KMS-11 (cell line): ENCODE results near the gene KCNQ1.

Experiments used
- H2AFZ ChIP-seq: fragments of 200-600 bp; sonication (generic); 2 replicates; pipeline ENCODE4 v1.6.1; 2016; ENCODE audit warnings: antibody characterized with exemption, mixed run types, low read depth
- H3K27ac ChIP-seq: fragments of 200-600 bp; sonication (generic); 2 replicates; pipeline ENCODE4 v1.6.1; 2016; ENCODE audit warnings: mild to moderate bottlenecking, mixed run types
- H3K27me3 ChIP-seq: fragments of 200-600 bp; sonication (generic); 2 replicates; pipeline ENCODE4 v1.6.1; 2017; ENCODE audit warnings: mild to moderate bottlenecking, low read depth, mixed run types, moderate library complexity; ENCODE audit not compliant: insufficient read depth
- H3K36me3 ChIP-seq: fragments of 200-600 bp; sonication (generic); 2 replicates; pipeline ENCODE4 v1.6.1; 2017; ENCODE audit warnings: mild to moderate bottlenecking, mixed run types; ENCODE audit not compliant: insufficient read depth
- H3K4me1 ChIP-seq: fragments of 200-600 bp; sonication (generic); 2 replicates; pipeline ENCODE4 v1.6.1; 2016; ENCODE audit warnings: mild to moderate bottlenecking, low read depth, mixed run types; ENCODE audit not compliant: poor library complexity, severe bottlenecking
- H3K4me2 ChIP-seq: fragments of 200-600 bp; sonication (generic); 2 replicates; pipeline ENCODE4 v1.7.0; 2016; ENCODE audit warnings: mild to moderate bottlenecking, mixed run types
- H3K4me3 ChIP-seq: fragments of 200-600 bp; sonication (generic); IDR thresholded peaks from 2 replicates; pipeline ENCODE4 v1.6.1; 2017; ENCODE audit warnings: low read depth, low read length, mixed read lengths; ENCODE audit not compliant: insufficient read depth
- H3K79me2 ChIP-seq: fragments of 200-600 bp; sonication (generic); 2 replicates; pipeline ENCODE4 v1.6.1; 2016; ENCODE audit warnings: low read depth, mixed run types; ENCODE audit not compliant: insufficient read depth
- H3K9ac ChIP-seq: fragments of 200-600 bp; sonication (generic); 2 replicates; pipeline ENCODE4 v1.6.1; 2016; ENCODE audit warnings: mild to moderate bottlenecking, mixed run types
- H4K20me1 ChIP-seq: fragments of 200-600 bp; sonication (generic); 2 replicates; pipeline ENCODE4 v1.6.1; 2016; ENCODE audit warnings: mild to moderate bottlenecking, mixed run types; ENCODE audit not compliant: insufficient read depth
- TF ChIP-seq, protein P1 (sequence below): fragments of 200-600 bp; sonication (generic); conservative IDR thresholded peaks from 2 replicates; pipeline ENCODE4 v1.6.1; 2017; ENCODE audit warnings: low read depth, mild to moderate bottlenecking, antibody characterized with exemption, low read length, moderate library complexity, mixed read lengths

The KCNQ1 gene

DNA sequence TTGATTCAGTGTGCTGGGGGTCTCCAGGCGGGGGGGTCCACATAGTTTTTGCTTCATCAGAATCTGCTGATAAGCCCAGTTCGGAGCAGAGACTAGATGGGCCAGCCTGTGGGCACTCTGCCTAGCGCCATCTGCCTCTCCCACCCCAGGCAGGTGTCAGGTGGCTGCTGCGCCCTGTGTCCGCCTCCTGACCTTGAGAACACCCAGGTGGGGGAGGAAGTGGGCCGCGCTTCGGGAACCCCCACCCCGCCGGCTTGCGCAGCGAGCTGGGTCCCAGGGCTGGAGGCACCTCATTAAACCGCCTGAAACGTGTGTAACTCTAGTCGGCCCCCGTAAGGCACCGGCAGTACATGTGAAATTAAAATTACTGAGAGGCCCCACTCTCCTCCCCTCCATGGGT, 113.6 kb downstream of the KCNQ1 start:
- H3K36me3 ChIP-seq, result no peaks in the 10 kb centered on the region
- TF ChIP-seq, protein P1, sequence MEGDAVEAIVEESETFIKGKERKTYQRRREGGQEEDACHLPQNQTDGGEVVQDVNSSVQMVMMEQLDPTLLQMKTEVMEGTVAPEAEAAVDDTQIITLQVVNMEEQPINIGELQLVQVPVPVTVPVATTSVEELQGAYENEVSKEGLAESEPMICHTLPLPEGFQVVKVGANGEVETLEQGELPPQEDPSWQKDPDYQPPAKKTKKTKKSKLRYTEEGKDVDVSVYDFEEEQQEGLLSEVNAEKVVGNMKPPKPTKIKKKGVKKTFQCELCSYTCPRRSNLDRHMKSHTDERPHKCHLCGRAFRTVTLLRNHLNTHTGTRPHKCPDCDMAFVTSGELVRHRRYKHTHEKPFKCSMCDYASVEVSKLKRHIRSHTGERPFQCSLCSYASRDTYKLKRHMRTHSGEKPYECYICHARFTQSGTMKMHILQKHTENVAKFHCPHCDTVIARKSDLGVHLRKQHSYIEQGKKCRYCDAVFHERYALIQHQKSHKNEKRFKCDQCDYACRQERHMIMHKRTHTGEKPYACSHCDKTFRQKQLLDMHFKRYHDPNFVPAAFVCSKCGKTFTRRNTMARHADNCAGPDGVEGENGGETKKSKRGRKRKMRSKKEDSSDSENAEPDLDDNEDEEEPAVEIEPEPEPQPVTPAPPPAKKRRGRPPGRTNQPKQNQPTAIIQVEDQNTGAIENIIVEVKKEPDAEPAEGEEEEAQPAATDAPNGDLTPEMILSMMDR, result no peak
- no peak overlapping the region for H3K4me2 ChIP-seq
- H3K27me3 ChIP-seq, result no peaks in the 10 kb centered on the region
- H3K27ac ChIP-seq, result no peak overlapping the region
- no peaks in the 10 kb centered on the region for H4K20me1 ChIP-seq
- H3K79me2 ChIP-seq, result no peaks in the 10 kb centered on the region
- no peak overlapping the region for H3K9ac ChIP-seq
- no peaks in the 10 kb centered on the region for H3K4me1 ChIP-seq
- H3K4me3 ChIP-seq, result no peak overlapping the region
- no peak overlapping the region for H2AFZ ChIP-seq

DNA sequence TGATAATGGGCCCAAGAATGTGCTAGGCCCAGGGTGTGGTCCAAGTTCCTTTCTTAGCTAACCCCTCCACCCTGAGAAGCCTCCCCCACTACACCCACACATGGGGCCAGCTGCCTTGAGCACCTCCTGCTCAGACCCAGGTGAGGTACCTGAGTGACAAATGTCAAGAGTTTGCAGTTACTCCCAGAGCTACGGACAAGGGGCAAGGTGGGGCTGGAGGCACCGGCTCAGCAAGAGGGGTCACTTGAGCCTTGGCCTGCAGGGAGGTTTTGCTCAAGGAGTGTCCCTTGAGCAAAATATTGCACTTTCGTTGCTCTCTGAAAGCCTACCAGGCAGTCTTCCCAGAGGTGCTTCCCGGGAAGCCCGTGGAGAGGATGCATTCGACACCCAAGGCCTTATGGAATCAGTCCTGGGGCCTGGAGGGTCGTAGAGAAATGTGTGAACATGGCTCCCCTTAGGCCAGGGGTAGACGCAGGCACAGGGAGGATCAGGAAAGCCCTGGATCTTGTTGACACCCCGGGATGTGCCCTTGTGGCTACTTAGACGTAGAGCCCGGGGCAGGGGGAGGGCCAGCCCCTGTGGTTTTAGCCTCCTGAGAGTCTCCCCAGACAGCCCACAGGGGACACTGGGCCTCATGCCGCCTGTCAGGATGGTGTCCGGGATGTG, 114.2 kb downstream of the KCNQ1 start:
- Histone ChIP-seq H2AFZ (no peak overlapping the region), H3K27me3 (no peaks in the 10 kb centered on the region), H3K9ac (no peak overlapping the region), H3K4me2 (no peak overlapping the region), H3K36me3 (no peaks in the 10 kb centered on the region), H3K27ac (no peak overlapping the region), H3K4me3 (no peak overlapping the region), H4K20me1 (no peaks in the 10 kb centered on the region), H3K4me1 (no peaks in the 10 kb centered on the region), H3K79me2 (no peaks in the 10 kb centered on the region)
- TF ChIP-seq, protein P1, result no peak

DNA sequence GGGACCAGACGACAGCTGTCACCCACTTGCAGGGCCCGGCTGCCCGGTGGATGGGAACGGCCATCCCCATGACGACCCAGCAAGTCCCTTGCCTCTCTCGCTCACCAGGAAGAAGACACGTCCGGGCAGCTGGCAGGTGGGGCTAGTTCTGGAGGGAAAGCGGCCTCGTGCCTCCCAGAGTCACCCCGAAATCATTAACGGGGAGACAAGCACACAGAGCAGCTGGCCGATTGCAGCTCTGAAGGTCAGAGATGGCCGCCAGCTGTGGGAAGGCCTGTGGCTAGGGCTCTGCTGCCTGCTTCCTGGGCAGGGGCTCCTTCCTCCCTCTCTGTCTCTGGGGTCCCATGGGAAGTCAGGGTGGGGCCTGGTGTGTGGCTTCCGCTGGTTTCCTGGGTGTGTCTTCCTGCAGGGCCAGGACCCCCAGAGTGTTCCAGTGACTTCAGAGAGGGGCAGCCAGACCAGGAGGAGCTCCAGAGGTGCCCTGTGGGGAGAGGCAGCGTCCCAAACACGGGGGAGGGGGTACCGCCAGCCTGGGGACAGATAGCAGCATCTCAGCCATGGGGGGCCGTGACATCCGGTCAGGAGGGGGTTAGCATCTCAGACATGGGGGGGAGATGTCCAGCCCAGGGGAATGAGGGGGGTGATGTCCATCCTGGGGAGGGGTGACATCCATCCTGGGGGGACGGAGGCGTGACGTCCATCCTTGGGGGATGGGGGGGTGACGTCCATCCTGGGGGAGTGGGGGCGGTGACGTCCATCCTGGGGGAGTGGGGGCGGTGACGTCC, 114.9 kb downstream of the KCNQ1 start:
- Histone ChIP-seq H3K27ac (no peak overlapping the region), H3K36me3 (no peaks in the 10 kb centered on the region), H3K79me2 (no peaks in the 10 kb centered on the region), H4K20me1 (no peaks in the 10 kb centered on the region), H3K27me3 (no peaks in the 10 kb centered on the region), H3K4me2 (no peak overlapping the region), H2AFZ (no peak overlapping the region), H3K9ac (no peak overlapping the region), H3K4me3 (no peak overlapping the region), H3K4me1 (no peaks in the 10 kb centered on the region)
- TF ChIP-seq, protein P1, result no peak

DNA sequence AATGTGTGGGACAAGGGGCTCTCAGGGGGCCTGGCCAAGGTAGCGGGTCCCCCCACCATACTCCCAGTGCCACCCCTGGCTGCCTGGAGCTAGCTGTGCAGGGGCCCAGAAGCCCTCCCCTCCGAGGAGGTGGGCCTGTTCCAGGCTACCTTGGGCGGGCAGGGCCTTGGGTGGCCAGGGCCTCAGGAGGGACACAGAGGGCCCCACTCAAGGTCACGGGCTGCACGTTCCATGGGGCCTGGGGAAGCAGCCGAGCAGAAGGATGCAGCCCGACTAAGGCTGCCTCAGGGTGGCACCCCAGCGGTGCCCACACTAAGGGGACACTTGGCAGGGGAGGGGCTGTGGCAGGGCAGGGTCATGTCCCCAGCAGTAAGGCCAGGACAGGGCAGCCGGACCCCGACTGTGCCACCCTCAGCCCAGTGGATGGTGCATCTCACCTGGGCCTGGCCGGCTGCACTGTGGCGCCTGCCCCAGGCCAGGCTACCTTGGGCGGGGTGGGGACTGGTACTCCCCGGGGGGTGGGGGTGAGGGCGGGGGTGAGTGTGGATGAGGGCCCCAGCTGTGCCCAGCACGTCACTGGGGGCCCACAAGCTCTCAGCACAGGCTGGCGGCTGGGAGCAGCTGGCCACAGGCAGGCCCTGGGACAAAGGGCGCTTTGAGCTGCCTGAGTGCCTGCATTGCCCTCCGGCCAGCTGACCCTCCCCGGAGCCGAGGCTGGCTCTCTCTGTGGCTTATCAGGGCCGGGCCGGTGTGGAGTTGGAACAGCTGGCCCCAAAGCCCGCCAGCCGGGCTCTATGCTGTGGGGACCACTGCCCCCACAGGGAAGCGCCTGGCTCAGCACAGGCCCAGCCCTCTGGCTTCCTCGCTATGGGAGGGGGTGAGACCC, 117.1 kb downstream of the KCNQ1 start:
- TF ChIP-seq, protein P1, result no peak
- Histone ChIP-seq H3K36me3 (no peaks in the 10 kb centered on the region), H3K27ac (no peak overlapping the region), H3K4me2 (no peak overlapping the region), H3K4me3 (no peak overlapping the region), H2AFZ (no peak overlapping the region), H3K79me2 (no peaks in the 10 kb centered on the region), H3K9ac (no peak overlapping the region), H3K4me1 (no peaks in the 10 kb centered on the region), H4K20me1 (no peaks in the 10 kb centered on the region), H3K27me3 (no peaks in the 10 kb centered on the region)
